ENCODE results near the gene SLC12A3.

Gene SLC12A3

DNA sequence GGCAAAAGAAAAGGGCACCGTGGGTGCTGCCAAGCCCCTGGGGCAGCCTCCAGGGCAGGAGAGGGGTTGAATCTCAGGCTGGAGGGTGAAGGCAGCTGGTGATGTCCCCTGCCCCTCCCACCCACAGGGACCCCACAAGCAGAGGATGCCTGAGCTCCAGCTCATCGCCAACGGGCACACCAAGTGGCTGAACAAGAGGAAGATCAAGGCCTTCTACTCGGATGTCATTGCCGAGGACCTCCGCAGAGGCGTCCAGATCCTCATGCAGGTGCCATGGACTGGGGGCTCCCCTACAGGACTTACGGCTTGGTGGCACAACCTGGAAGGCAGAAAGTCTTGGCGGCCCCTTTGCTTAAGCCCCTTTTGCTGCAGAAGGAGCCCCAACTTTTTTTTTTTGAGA lies 21.8 kb downstream of the SLC12A3 start:
- Histone ChIP-seq H3K27me3 (ENCODE audit: insufficient read depth, low read length, poor library complexity) (no peaks in the 10 kb centered on the region), H3K4me1 (ENCODE audit: insufficient read depth, low read length) (no peaks in the 10 kb centered on the region), H3K4me2 (ENCODE audit: insufficient read depth, low read length) (no peak overlapping the region), H2AFZ (ENCODE audit: low read depth, low read length) (no peak overlapping the region), H3K4me3 (ENCODE audit: low read depth in 1 of 2, low read length in 2 of 2) (no peak overlapping the region), H3K36me3 (ENCODE audit: insufficient read depth, low read length) (no peaks in the 10 kb centered on the region), H3K27ac (ENCODE audit: low read length) (no peak overlapping the region), H4K20me1 (ENCODE audit: insufficient read depth, low read length) (no peaks in the 10 kb centered on the region; the same call in 1 of the 2 replicates), H3K9me3 (ENCODE audit: insufficient read depth, low read length, severe bottlenecking) (no peaks in the 10 kb centered on the region), H3K79me2 (ENCODE audit: insufficient read depth, low read length) (no peaks in the 10 kb centered on the region), H3K9ac (ENCODE audit: low read depth, low read length) (no peak overlapping the region)
- no peak for ATAC-seq (ENCODE audit: insufficient read depth, low read depth)
- DNase-seq = no peak
- no peak for TF ChIP-seq EZH2 (IDR thresholded peaks at IDR 0.05; ENCODE audit: borderline replicate concordance, low read depth, low read length, severe bottlenecking)
- TF ChIP-seq, protein P1, sequence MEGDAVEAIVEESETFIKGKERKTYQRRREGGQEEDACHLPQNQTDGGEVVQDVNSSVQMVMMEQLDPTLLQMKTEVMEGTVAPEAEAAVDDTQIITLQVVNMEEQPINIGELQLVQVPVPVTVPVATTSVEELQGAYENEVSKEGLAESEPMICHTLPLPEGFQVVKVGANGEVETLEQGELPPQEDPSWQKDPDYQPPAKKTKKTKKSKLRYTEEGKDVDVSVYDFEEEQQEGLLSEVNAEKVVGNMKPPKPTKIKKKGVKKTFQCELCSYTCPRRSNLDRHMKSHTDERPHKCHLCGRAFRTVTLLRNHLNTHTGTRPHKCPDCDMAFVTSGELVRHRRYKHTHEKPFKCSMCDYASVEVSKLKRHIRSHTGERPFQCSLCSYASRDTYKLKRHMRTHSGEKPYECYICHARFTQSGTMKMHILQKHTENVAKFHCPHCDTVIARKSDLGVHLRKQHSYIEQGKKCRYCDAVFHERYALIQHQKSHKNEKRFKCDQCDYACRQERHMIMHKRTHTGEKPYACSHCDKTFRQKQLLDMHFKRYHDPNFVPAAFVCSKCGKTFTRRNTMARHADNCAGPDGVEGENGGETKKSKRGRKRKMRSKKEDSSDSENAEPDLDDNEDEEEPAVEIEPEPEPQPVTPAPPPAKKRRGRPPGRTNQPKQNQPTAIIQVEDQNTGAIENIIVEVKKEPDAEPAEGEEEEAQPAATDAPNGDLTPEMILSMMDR (IDR thresholded peaks at IDR 0.05; ENCODE audit: borderline replicate concordance, extremely low read depth, low read length, poor library complexity, severe bottlenecking) = no peak

DNA sequence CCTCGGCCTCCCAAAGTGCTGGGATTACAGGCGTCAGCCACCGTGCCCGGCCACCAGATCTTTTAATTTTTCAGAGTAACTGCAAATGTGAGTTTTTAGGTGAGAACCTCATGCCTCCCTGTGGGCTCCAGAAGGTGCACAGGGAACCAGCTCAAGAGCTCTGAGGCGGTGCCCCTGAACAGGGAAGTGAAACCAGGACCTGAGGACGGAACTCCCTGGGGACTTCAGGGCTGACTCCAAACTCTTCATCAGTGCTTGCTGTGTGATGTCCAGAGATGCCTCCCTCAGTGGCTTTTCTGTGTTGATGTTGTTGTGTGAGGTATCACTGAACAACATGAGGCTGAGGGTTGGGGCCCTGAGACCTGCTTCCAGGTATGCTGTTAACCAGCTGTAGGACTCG lies 23.8 kb downstream of the SLC12A3 start:
- ATAC-seq (ENCODE audit: insufficient read depth, low read depth) (no peak), DNase-seq (no peak)
- Histone ChIP-seq H3K27ac (ENCODE audit: low read length) (no peak overlapping the region), H3K4me1 (ENCODE audit: insufficient read depth, low read length) (no peaks in the 10 kb centered on the region), H3K79me2 (ENCODE audit: insufficient read depth, low read length) (no peaks in the 10 kb centered on the region), H3K4me3 (ENCODE audit: low read depth in 1 of 2, low read length in 2 of 2) (no peak overlapping the region), H3K27me3 (ENCODE audit: insufficient read depth, low read length, poor library complexity) (no peaks in the 10 kb centered on the region), H3K36me3 (ENCODE audit: insufficient read depth, low read length) (no peaks in the 10 kb centered on the region), H3K9ac (ENCODE audit: low read depth, low read length) (no peak overlapping the region), H4K20me1 (ENCODE audit: insufficient read depth, low read length) (no peaks in the 10 kb centered on the region; the same call in 1 of the 2 replicates), H2AFZ (ENCODE audit: low read depth, low read length) (no peak overlapping the region), H3K4me2 (ENCODE audit: insufficient read depth, low read length) (no peak overlapping the region), H3K9me3 (ENCODE audit: insufficient read depth, low read length, severe bottlenecking) (no peaks in the 10 kb centered on the region)
- TF ChIP-seq, protein P1 (IDR thresholded peaks at IDR 0.05; ENCODE audit: borderline replicate concordance, extremely low read depth, low read length, poor library complexity, severe bottlenecking) = no peak

- Histone ChIP-seq H3K36me3 (ENCODE audit: insufficient read depth, low read length) (no peaks in the 10 kb centered on the region), H3K79me2 (ENCODE audit: insufficient read depth, low read length) (no peaks in the 10 kb centered on the region), H3K9me3 (ENCODE audit: insufficient read depth, low read length, severe bottlenecking) (no peaks in the 10 kb centered on the region), H3K4me1 (ENCODE audit: insufficient read depth, low read length) (no peaks in the 10 kb centered on the region), H3K9ac (ENCODE audit: low read depth, low read length) (no peak overlapping the region), H3K4me3 (ENCODE audit: low read depth in 1 of 2, low read length in 2 of 2) (no peak overlapping the region), H2AFZ (ENCODE audit: low read depth, low read length) (no peak overlapping the region), H3K27me3 (ENCODE audit: insufficient read depth, low read length, poor library complexity) (no peaks in the 10 kb centered on the region), H4K20me1 (ENCODE audit: insufficient read depth, low read length) (no peaks in the 10 kb centered on the region; the same call in 1 of the 2 replicates), H3K4me2 (ENCODE audit: insufficient read depth, low read length) (no peak overlapping the region), H3K27ac (ENCODE audit: low read length) (no peak overlapping the region)
- ATAC-seq (ENCODE audit: insufficient read depth, low read depth) (no peak), DNase-seq (no peak)
- no peak for TF ChIP-seq EZH2 (IDR thresholded peaks at IDR 0.05; ENCODE audit: borderline replicate concordance, low read depth, low read length, severe bottlenecking)
- TF ChIP-seq, protein P1 (IDR thresholded peaks at IDR 0.05; ENCODE audit: borderline replicate concordance, extremely low read depth, low read length, poor library complexity, severe bottlenecking) = no peak
Observed at GRCh38 chr16:56889206-56889605, 24.2 kb downstream of the SLC12A3 start.

GRCh38 chr16:56891685-56892084 lies 26.7 kb downstream of the SLC12A3 start:
- Histone ChIP-seq H3K4me2 (ENCODE audit: insufficient read depth, low read length) (no peak overlapping the region), H3K27me3 (ENCODE audit: insufficient read depth, low read length, poor library complexity) (no peaks in the 10 kb centered on the region), H3K9me3 (ENCODE audit: insufficient read depth, low read length, severe bottlenecking) (no peaks in the 10 kb centered on the region), H2AFZ (ENCODE audit: low read depth, low read length) (no peak overlapping the region), H3K4me1 (ENCODE audit: insufficient read depth, low read length) (no peaks in the 10 kb centered on the region), H3K36me3 (ENCODE audit: insufficient read depth, low read length) (no peaks in the 10 kb centered on the region), H3K4me3 (ENCODE audit: low read depth in 1 of 2, low read length in 2 of 2) (no peak overlapping the region), H3K9ac (ENCODE audit: low read depth, low read length) (no peak overlapping the region), H4K20me1 (ENCODE audit: insufficient read depth, low read length) (no peaks in the 10 kb centered on the region), H3K79me2 (ENCODE audit: insufficient read depth, low read length) (no peaks in the 10 kb centered on the region), H3K27ac (ENCODE audit: low read length) (no peak overlapping the region)
- no peak for TF ChIP-seq EZH2 (IDR thresholded peaks at IDR 0.05; ENCODE audit: borderline replicate concordance, low read depth, low read length, severe bottlenecking)
- TF ChIP-seq, protein P1 (IDR thresholded peaks at IDR 0.05; ENCODE audit: borderline replicate concordance, extremely low read depth, low read length, poor library complexity, severe bottlenecking) = no peak
- DNase-seq (no peak), ATAC-seq (ENCODE audit: insufficient read depth, low read depth) (no peak)
